Urothelium cell line (cell line): ENCODE data around the gene PRKCA.

Experiments
- DNase-seq: peaks from one replicate; pipeline ENCODE4 v3.0.0; 2011; ENCODE audit warnings: low spot score, mixed read lengths
- FAIRE-seq: peaks from 2 replicates; lab custom pipeline; 2011; peaks lifted over from hg19 to GRCh38; lab: Jason Lieb, UNC

Gene PRKCA

GRCh38 chr17:66560691-66561090, 258.3 kb downstream of the PRKCA start:
- no peak for FAIRE-seq
- no peak for DNase-seq

DNA sequence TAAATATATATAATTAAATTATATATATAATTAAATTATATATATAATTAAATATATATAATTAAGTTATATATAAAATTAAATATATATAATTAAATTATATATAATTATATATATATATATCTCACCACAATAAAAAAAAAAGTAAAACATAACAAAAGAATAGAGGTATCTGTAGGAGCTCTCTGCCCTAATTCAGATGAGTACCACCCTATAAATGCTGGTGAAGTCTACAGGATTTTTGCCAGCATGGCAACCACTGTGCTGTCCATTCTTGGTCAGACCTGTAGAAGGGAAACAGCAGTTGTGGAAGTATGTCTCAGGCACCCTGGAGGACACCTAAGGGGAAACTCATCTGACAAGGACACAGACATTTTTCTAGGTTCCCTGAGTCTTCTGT, 259.7 kb downstream of the PRKCA start:
- FAIRE-seq (no peak), DNase-seq (no peak)

DNA sequence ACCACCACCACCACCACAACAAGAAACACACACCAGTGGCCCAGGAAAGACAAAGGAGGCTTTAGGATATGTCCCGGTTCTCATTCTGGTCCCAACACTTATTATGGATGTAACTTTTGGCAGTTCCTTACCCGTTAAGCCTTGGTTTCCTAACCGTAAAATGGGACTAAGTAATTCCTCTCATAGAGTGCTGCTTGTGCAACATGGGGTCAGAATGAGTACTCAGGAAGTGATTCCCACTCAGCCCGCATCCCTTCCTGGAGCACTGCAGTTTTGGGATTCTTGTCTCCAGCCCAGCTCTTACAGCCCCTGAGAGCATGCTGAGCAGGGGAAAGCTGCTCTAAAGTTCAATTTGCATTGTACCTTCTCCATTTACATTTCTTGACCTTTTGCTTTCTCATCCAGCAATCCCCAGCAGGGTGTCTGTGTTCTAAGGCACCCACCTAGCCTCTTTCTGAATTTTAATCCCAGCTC, 262.6 kb downstream of the PRKCA start:
- no peak for DNase-seq
- no peak for FAIRE-seq

DNA sequence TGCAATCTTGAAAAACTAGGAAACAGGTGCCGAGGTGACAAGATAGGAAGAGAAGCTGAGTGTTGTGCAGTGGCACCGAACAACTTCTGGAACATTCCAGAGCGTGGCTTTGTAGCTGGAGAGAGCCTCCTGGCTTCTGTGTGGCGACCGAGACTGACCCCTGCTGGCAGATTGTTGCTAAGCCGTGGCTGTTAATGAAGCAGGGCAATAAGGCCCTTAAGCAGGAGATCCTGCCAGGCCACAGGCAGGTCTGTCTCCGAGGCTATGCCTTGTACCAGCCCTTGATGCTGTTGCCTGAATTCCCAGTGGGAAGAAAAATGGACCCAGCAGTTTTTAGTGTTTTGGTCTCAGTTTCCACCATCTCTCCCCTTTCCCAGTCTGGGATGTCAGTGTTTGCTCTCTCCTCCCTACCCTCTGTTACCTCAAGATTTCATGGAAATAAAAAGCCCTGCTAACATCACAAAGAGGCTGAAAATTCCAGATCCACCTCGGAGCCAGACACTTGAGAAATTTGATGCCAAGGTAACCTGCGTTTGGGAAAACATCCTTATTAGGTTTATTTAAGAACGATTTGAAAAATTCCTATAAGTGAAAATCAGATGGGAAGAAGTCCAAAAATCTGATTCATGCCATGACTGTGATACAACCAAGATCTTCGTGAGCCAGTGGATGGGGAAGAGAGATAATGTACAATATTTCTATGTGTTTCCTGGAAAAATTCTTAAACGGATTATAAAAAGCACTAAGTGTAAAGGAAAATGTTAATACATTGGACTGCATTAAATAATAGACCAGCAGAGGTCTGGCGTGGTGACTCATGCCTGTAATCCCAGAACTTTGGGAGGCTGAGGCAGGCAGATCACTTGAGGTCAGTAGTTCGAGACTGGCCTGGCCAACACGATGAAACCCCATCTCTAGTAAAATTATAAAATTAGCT, 265.1 kb downstream of the PRKCA start:
- FAIRE-seq, result peak; percentile 66
- peak; percentile 77 for DNase-seq

- DNase-seq (no peak), FAIRE-seq (no peak)
These were observed 267.2 kb downstream of the PRKCA start for GRCh38 chr17:66569572-66569971.

- FAIRE-seq, result no peak
- DNase-seq, result no peak
These were observed 268.2 kb downstream of the PRKCA start for GRCh38 chr17:66570447-66571195.

DNA sequence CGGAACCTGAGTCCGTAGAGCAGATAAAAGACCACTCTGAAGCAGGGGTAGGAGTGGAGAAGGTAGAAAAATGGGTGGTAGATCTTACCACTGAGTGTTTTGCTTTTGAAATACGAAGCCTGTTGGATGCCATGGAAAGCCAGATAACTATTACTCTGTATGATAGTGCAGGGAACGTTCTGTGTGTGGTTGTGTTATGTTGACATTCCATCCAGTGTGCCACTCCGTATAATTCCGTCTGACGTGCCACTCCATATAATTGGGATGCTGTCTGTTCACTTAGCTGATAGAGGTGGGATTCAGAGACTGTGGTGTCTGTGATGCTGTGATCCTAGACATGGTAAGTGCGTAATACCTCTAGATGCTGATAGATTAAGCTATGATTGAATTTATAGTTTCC, 269.3 kb downstream of the PRKCA start:
- no peak for DNase-seq

GRCh38 chr17:66573078-66573477, 270.7 kb downstream of the PRKCA start:
- no peak for FAIRE-seq
- no peak for DNase-seq

More for the DNA sequence above, 269.3 kb downstream of the PRKCA start:
- FAIRE-seq, result peak; percentile 9

GRCh38 chr17:66574123-66574522, 271.7 kb downstream of the PRKCA start:
- no peak for FAIRE-seq
- no peak for DNase-seq

GRCh38 chr17:66576473-66576872, 274.1 kb downstream of the PRKCA start:
- DNase-seq (no peak), FAIRE-seq (no peak)

- FAIRE-seq (no peak), DNase-seq (no peak)
These were observed 274.6 kb downstream of the PRKCA start for GRCh38 chr17:66577041-66577440.

DNA sequence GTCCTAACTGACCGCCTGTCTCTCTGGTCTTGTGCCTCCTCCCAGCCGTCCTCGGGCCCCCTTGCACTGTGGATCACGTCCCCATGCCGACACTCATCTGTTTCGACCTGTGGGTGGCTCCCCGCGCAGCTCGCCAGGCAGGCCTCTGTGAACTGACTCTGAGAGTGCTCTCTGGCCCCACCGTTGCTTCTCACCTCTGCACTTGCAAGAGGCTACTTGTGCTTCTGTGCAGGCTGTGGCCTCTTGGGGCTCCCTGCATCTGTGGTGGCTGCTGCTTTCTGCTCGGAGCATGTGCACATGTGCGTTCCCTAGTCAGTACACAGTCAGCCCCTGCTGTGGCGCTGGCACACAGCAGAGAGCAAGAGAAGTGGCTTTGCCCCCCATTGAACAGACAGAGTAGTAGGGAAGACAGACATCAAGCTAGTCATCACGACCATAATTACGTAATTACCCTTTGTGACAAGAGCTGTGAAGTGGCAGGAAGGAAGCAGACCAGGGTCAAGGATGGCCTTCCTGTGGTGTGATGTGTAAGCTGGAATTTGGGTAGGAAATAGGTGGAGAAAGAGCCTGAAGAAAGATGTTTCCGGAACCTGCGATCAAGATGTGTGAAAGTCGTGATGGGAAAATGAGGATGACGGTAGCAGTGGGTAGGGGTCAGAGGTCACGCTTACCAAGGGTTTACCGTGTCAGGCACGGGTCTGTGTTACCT, 276.5 kb downstream of the PRKCA start:
- FAIRE-seq (peak; percentile 70), DNase-seq (no peak)

DNA sequence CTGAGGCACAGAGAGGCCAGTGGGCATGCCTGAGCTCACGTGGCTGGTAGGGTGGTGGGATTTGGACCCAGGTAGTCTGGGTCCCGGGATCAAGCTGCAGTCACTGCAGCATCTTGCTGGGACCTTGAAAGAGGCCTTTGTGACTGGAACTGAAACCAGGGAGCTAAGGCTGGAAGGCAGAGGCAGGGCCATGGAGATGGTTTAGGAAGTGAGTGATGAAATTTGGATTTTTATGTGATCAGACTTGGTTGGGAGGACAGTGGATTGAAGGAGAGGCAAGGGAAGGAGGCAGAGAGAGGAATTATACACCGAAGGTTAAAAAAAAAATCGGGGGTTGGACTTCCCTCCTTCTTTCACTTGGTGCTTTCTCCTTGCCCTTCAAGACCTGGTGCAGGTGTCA, 277.1 kb downstream of the PRKCA start:
- no peak for DNase-seq
- FAIRE-seq, result no peak

GRCh38 chr17:66580184-66580955, 278.0 kb downstream of the PRKCA start:
- FAIRE-seq (peak; percentile 9), DNase-seq (no peak)

- DNase-seq (no peak), FAIRE-seq (no peak)
These were observed 278.6 kb downstream of the PRKCA start for GRCh38 chr17:66580956-66581391.

GRCh38 chr17:66582373-66583111, 280.1 kb downstream of the PRKCA start:
- FAIRE-seq (no peak), DNase-seq (no peak)

GRCh38 chr17:66583112-66583748, 280.8 kb downstream of the PRKCA start:
- no peak for FAIRE-seq
- DNase-seq, result no peak

DNA sequence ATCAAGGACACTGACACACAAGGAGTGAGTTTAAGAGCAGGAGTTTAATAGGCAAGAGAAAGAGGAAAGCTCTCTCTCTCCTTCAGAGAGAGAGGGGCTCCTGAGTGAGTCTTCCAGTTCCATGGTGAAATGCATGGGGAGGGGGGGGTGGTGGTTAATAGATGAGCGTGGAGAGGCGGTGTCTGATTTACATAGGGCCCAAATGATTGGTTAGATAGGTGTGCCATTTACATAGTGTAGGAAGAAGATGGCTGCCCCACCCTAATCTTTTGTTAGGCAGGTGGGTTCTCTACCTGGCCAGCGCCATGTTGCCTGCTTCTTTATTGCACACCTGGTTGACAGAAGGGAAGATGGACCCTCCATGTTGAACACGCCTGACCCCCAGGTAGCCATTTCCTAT, 282.5 kb downstream of the PRKCA start:
- DNase-seq, result no peak
- no peak for FAIRE-seq

GRCh38 chr17:66585472-66585871, 283.1 kb downstream of the PRKCA start:
- DNase-seq, result no peak
- peak; percentile 17 for FAIRE-seq
